Measurements from ENCODE around the gene ALDH1A1.

Gene ALDH1A1

DNA sequence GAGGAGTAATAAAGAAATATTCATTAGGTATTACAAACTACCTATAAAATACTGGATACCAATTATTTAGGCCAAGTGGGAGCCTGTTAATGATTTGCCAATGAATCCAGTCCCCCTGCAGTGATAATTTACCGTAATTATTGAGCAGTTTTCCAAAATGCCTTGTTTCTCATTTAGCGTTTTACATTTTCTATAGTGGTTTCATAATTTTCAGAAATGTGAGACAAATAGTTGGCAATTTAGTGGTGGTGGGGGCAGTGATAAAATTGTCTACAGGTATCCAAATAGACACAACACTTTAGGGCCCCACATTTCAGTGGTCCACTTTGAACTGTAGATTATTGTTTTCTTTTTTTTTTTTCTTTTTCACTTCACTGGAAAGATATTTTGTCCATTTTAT is 27.3 kb upstream of the ALDH1A1 start:
- TF ChIP-seq, protein P1, sequence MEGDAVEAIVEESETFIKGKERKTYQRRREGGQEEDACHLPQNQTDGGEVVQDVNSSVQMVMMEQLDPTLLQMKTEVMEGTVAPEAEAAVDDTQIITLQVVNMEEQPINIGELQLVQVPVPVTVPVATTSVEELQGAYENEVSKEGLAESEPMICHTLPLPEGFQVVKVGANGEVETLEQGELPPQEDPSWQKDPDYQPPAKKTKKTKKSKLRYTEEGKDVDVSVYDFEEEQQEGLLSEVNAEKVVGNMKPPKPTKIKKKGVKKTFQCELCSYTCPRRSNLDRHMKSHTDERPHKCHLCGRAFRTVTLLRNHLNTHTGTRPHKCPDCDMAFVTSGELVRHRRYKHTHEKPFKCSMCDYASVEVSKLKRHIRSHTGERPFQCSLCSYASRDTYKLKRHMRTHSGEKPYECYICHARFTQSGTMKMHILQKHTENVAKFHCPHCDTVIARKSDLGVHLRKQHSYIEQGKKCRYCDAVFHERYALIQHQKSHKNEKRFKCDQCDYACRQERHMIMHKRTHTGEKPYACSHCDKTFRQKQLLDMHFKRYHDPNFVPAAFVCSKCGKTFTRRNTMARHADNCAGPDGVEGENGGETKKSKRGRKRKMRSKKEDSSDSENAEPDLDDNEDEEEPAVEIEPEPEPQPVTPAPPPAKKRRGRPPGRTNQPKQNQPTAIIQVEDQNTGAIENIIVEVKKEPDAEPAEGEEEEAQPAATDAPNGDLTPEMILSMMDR (IDR thresholded peaks at IDR 0.05; ENCODE audit: low read depth, low read length) = no peak
- H3K4me3 ChIP-seq (replicated peaks in 1 of 2; ENCODE audit: low read depth in 2 of 2, low read length in 2 of 2) = no peak overlapping the region
- DNase-seq (ENCODE audit: low read depth in 2 of 2) = no peak

DNA sequence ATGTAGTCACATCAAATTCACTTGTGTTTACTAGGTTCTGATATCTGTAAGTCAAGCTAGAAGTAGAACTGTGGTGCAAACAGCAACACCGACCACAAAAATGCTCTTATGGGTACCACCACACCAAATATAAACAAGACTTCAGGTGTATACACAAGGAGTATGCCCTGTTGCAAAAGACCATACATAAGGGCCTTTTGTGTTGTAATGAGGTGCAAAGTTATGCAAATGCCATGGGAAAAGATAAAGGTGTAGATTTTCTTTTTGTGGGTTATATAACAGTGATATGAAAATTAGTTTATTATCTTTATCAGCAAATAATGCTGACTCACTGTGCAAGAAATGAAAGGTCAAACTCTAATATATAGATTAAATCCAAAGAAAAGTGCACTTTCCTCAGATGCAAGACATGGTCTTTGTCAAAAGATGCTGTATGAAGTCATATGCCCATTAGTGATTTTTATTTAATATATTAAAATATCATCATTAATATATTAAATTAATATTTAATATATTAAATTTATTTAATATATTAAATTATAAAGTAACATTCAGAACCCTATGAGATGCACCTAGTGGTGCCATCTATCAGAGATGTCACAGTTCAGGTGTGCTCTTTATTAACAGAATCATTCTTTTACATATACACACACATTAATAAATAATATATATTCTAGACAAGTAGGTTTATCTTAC is 26.7 kb upstream of the ALDH1A1 start:
- H3K4me3 ChIP-seq (replicated peaks in 1 of 2; ENCODE audit: low read depth in 2 of 2, low read length in 2 of 2) = no peak overlapping the region
- TF ChIP-seq, protein P1 (IDR thresholded peaks at IDR 0.05; ENCODE audit: low read depth, low read length) = no peak
- no peak for DNase-seq (ENCODE audit: low read depth in 2 of 2)

DNA sequence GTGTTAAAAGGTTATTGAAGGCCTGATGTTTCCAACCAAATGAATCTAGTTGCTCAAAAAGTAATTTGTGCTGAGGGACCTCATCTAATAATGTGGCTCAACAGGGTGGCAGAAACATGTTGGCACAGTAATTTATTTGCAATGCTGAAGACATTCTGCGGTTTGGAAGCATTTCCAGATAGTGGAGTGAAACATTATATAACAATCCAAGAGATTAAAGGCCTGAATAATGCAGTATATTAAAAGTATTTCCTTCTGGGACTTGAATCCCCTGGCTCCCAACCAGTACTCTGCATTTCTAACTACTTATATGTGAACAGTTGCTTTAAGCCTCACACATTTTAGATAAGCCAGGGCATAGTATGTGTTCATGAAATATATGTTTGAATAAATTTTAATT is 25.9 kb upstream of the ALDH1A1 start:
- TF ChIP-seq, protein P1 (IDR thresholded peaks at IDR 0.05; ENCODE audit: low read depth, low read length) = no peak
- no peak overlapping the region for H3K4me3 ChIP-seq (replicated peaks in 1 of 2; ENCODE audit: low read depth in 2 of 2, low read length in 2 of 2)
- peak; percentile 36 to 56 for DNase-seq (ENCODE audit: low read depth in 2 of 2)

- TF ChIP-seq, protein P1 (IDR thresholded peaks at IDR 0.05; ENCODE audit: low read depth, low read length) = no peak
- no peak for DNase-seq (ENCODE audit: low read depth in 2 of 2)
- H3K4me3 ChIP-seq (replicated peaks in 1 of 2; ENCODE audit: low read depth in 2 of 2, low read length in 2 of 2) = no peak overlapping the region
These were observed 24.8 kb upstream of the ALDH1A1 start for GRCh38 chr9:72977670-72978069.

DNA sequence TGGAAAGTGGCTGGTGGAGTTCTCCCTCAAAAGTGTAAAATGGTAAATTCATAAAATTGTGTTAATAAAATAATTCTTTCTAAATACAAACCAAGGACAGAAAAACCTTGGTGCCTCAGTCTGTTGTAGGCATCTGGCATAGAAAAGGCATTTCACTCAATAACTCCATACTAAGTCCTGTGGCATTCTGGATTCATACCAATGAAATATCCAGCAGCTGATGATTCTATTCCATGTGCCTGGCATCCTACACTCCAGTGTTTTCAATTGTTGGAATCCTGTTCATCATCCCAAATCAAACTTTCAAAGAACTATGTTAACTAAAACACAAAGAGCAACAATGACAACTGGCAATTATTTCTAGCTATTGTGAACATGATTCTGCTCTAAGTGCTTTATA is 21.6 kb upstream of the ALDH1A1 start:
- DNase-seq (ENCODE audit: low read depth in 2 of 2) = no peak
- no peak overlapping the region for H3K4me3 ChIP-seq (replicated peaks in 1 of 2; ENCODE audit: low read depth in 2 of 2, low read length in 2 of 2)
- TF ChIP-seq, protein P1 (IDR thresholded peaks at IDR 0.05; ENCODE audit: low read depth, low read length) = no peak

GRCh38 chr9:72972636-72973035 is 19.8 kb upstream of the ALDH1A1 start:
- no peak overlapping the region for H3K4me3 ChIP-seq (replicated peaks in 1 of 2; ENCODE audit: low read depth in 2 of 2, low read length in 2 of 2)
- no peak for DNase-seq (ENCODE audit: low read depth in 2 of 2)
- TF ChIP-seq, protein P1 (IDR thresholded peaks at IDR 0.05; ENCODE audit: low read depth, low read length) = no peak

- no peak overlapping the region for H3K4me3 ChIP-seq (replicated peaks in 1 of 2; ENCODE audit: low read depth in 2 of 2, low read length in 2 of 2)
- TF ChIP-seq, protein P1 (IDR thresholded peaks at IDR 0.05; ENCODE audit: low read depth, low read length) = no peak
- no peak for DNase-seq (ENCODE audit: low read depth in 2 of 2)
These were observed 18.6 kb upstream of the ALDH1A1 start for GRCh38 chr9:72971411-72971810.
